Activated CD8-positive, alpha-beta memory T cell treated with anti-CD3 and anti-CD28 coated beads, Interleukin-2, amount 50 U/mL, for 48 hours (primary cell): ENCODE measurements around the gene DRAM2.

Experiments used
- DNase-seq: peaks from one replicate; pipeline ENCODE4 v3.0.0-alpha.2; 2020

The DRAM2 gene

DNA sequence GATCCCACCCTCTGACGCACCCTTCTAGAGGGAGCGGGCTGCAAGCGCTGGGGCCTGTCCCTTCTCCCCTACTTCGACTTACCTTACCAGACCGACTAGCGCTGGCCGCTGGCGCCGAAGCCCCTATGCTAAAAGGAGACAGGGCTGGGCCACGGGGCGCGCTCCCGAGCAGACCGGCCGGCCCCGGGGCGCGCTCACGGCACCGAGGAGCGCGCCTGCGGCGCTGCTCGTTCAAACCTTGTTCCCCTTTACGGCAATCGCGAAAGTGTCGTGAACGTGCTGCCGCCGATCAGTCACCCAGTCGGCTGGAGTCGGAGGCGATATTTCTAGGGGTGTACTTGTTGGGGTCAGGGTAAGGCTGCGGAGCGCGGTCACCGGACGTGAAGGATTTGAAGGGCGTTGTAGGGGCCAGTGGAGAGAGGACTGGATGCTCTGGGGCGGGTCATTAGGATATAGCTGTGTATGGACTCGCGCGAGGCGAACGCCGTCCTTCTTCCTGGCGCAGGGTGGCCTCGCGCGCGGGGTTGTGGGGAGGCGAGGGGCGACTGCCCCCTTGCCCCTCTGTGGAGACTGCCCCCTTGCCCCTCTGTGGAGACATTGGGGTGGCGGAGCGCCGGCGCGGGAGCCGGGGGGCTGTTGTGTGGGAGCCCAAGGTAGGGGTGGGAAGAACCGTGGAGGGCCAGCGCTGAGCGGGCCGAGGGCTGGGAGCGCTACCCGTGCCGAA is at the start of gene DRAM2, which contains the start of gene CEPT1:
TSS of gene DRAM2 (minus strand) at position 138 of the 724 bp plus-strand sequence. CDS start 8,539 bp downstream, outside the sequence.
TSS of gene CEPT1 (plus strand) at position 268 of the 724 bp plus-strand sequence. CDS start 7,492 bp downstream, outside the sequence.
- DNase-seq: peak; percentile 93

DNA sequence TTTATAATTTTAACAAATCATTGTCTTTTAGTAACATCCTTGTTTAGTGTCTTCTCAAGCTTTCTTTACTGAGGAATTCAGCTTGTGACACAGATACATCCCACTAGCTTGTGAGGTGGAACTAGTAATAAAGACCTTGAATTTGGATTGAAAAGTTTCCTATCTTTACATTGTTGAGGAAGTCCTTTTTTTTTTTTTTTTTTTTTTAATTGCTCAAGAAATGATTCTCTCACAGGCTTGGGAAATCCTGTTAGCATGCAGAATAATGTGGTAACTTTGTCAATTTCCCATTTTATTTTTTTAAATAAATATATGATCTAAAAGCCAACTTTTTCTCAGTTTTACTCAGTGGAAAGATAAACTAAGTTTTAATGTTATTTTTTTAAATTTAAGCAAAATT is 44.8 kb upstream of the DRAM2 start:
- DNase-seq: no peak

DNA sequence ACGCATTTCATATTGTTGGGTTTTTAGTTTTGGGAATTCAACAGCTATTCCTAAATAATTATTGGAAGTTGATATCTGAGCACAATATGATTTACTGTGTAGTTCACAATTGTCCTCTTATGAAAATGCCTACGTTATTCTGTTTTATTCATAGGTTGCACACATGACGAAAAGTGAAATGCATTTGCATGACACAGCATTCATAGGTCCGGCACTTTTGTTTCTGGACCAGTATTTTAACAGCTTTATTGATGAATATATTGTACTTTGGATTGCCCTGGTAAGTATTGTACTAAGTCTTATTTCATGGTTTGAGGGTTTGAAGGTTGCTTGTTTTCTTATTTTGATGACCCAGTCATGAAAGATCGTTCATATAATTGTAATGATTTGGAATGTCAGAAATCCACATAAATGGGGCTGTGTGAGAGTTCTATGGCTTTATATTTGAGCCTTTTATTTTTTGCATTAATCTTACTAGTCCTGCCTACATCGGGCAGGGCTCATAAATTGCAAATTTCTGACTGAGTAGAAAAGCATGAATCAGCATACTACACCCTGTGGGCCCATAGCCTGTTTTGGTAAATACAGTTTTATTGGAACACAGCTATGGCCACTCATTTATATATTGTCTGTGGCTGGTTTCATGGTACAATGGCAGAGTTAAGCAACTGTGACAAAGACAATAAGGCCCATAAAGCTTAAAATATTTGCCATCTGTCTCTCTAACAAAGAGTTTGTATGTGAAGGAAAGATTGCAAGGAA is 43.6 kb upstream of the DRAM2 start:
- DNase-seq: no peak

DNA sequence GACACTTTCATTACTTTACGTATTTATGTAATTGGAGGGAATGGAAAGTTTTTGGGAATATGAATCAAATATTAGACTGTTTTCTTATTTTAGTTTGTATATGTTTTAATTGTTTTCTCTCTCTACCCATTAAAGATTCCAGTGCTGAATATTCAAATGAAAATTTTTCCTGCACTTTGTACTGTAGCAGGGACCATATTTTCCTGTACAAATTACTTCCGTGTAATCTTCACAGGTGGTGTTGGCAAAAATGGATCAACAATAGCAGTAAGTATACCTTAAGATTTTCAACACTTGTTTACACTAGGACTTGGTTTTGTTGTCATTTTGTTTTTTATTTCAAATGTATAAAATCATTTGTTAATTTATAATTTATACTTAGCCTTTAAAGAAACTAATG is 42.2 kb upstream of the DRAM2 start:
- DNase-seq: no peak

DNA sequence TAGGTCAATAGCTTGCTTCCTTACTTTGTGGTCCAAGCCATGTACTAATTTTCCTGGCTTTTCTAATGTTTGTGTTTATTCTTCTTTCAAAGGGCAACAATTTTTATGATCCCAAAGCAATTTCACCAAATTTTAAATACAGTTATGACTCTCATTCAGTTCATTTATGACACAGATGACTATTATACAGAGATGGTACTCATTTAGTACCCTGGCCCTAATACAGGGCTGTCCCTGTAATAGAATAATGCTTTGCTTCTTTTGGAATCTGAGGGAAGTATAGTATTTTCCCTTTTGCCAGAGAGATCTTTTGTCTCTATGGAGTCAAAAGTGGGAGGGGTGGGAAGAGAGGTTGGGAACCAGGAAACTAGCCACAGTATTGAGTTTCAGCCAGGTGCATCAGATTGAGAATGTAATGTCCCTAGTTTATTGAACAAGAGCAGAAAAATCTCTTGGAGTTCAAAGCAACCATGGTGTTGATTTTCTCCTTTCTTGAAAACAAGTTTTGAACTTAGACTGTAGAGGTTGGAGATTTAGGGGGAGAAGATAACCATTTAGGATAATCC is 40.2 kb upstream of the DRAM2 start:
- DNase-seq: no peak

DNA sequence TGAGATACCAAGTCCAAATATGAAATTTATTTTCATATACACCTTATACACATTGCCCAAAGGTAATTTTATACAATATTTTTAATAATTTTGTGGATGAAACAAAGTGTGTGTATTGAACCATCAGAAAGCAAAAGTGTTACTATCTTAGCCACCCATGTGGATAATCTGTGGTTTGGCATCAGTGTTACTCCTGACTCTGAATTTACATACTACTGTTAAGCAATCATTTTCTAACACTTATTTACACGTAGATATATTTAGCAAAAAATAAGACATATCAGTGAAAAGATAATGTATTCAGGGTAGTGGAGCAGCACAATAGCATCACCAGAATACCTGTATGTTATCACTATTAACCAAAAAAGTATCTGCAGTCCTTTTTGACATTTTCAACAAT is 36.8 kb upstream of the DRAM2 start:
- DNase-seq: no peak

DNA sequence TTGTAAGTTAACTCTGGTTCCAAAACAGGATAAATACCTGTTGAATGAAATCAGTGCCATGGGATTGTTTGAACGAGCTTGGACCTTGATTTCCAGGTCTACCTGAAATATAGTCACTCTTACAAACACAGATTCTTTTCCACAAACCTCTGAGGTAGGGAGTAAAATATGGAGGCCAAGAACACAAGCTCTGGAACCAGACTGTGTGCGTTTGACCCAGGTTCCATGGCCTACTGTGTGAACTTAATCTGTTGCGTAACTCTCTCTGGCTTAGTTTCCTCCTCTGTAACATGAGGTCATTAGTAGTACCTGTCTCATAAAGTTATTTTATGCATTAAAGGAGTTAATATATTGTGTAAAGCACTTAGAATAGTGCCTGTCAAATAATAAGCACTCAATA is 35.5 kb upstream of the DRAM2 start:
- no peak for DNase-seq

DNA sequence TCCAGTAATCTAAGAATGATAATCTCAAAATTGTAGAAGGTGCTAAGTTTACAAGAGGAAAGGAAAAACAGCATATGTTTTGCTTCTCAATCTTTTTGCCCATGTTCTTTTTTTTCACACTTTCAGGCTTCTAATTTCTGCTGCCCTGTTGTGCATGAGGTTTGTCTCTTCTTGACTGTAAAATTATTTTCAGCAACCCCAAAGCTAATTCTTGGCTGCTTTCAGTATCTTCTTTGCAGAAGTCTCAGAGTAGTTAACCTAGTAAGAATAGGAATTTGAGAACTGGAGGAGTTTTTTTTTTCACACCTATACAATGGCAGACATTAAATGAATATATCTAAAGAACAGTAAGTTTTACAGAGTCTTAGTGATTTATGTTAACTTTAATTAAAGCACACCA is 34.2 kb upstream of the DRAM2 start:
- no peak for DNase-seq

DNA sequence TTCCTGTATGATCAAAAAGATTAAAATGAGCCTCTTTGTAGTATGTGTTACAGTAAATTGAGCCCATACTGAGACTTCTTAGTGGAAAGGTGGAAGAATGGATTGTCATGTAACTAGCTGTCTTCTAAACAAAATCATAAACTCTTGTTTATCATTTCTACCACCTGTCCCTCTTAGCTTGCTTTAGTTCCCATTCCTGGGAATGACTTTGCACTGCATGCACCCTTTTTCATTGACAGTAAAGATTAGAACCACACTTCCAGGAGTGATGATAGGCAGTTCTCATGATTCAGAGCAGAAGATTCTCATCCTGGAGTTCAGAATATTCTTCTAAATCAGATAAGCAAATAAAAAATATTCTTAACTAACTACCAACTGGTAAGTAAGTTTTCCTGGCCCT is 32.6 kb upstream of the DRAM2 start:
- no peak for DNase-seq

DNA sequence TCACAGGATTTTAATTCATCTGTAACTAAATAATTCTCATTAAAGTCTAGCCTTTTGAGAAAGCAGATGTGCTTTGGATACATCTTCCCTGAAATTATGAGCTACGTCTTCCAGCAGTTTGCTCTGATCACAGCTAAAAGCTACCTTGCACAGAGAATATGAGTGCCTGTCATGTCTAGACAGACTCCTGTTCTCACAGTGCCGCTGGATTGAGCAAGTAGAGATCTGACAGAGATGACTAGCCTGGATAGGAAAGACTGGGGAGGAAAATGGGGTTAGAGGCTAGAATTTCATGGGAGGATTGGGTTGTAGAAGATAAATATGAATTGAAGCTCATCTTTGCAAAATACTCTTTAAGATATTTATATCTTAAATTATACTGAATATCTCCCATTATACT is 24.3 kb upstream of the DRAM2 start:
- DNase-seq: no peak

DNA sequence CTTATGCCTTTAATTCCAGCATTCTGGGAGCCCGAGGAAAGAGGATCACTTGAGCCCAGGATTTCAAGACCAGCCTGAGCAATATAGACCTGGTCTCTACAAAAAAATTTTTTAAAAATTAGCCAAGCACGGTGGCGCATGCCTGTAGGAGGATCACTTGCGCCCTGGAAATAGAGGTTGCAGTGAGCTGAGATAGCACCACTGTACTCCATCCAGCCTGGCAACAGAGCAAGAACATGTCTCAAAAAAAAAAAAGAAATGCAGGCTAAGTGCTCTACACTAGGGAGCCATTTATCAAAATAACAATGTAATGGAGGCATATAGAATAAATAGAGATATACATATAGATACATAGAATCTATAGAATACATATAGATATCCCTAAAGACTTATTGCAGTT is 23.5 kb upstream of the DRAM2 start:
- DNase-seq: no peak

DNA sequence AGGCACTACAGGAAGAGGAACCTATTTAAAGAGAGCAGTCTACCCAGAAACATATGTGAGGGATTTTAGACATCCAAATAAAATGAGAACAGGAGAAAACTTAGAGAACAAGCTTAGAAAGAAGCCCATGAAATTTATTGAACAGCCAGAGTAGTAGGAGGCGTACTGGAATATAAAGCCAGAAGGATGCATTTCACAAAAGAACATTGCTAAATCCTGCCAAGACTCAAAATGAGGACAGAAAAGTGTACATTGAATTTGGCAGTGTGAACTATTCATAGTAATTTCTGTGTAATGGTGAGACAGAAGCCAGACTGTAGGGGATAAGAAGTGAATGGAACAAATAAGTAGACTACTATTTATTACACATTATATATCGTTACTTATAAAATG is 22.6 kb upstream of the DRAM2 start:
- DNase-seq: no peak

DNA sequence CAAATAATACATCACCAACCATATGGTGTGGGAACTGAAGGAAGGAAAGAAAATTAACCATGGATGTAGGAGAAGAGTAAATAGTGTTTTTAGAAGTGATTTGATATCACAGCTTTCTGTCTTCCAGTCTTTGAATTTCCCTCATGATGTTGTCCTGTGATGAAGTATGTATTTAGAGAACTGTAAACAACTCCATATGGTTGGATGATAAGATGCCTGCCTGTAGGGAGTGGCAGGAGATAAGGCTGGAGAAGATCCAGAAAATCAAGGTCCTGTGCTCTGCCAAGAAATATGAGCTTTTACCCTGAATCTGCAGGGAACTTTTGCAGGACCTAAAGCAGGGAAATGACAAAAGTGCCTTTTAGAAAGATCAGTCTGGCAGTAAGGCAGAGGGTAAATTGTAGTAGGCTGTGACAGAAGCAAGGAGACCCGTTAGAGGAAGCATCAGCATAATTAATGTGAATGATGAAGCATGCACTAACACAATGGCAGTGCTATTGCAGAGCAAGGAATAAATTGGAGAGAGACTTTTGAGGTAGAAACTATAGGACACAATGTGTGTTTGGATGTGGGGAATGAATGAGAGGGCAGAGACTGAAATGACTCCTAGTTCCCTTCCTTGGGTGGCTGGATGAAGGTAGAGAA is 22.1 kb upstream of the DRAM2 start:
- DNase-seq: no peak

DNA sequence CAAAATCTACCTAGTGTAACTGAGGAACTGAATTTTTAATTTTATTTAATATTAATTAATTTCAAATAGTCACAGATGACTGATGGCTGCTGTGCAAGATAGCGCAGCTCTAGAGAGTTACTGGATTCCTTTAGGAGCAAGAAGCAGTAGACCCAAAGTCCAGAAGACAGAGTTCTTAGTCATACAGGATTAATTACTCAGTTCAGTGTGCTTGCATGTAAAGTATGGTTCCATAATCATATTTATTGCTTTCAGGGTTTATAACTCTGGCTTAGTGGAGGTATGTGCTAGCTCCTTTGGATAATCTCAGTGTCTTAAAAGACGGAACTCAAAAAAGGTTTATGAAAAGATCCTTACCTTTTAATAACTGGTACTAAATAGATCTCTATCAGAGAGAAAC is 17.5 kb upstream of the DRAM2 start:
- DNase-seq: no peak

DNA sequence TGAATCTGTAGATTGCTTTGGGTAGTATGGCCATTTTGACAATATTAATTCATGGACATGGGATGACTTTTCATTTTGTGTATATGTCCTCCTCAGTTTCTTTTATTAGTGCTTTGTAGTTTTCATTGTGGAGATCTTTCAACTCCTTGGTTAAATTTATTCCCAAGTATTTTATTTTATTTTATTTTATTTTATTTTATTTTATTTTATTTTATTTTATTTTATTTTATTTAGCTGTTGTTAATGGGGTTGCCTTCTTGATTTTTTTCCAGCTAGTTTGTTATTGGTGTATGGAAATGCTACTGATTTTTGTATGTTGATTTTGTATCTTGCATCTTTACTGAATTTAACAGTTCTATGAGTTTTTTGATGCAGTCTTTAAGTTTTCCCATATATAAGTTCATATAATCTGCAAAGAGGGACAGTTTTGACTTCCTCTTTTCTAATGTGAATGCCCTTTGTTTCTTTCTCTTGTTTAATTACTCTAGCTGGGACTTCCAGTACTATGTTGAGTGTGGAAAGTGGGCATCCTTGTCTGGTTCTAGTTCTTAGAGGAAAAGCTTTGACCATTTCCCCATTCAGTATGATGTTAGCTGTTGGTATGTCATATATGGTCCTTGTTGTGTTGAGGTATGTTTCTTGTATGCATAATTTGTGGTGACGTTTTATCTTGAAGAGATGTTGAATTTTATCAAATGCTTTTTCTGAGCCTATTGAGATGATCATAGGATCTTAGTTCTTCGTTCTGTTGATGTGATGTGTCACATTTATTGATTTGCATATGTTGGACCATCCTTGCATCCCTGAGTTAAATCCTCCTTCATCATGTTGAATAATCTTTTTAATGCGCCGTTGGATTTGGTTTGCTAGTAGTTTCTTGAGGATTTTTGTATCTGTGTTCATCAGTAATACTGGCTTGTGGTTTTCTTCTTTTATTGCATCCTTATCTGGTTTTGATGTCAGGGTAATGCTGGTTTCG is 14.4 kb upstream of the DRAM2 start:
- no peak for DNase-seq

DNA sequence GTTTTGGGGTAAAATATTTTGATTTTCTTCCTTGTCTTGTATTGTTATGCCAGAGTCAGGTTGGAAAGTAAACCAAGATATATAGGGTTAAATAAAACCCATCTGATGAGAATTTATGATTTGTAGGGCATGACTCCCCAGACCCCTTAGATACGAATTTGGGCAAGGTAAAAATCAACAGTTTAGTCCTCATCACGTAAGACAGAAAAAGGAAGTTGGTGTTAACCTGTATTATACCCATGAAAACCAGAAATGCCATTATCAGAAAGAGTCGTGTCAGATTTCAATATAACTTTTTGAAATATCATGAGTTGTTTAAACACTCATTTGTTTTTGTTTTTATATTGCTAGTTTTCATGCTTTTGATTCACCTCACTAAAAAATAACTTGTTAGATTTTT is 11.9 kb upstream of the DRAM2 start:
- DNase-seq: no peak

DNA sequence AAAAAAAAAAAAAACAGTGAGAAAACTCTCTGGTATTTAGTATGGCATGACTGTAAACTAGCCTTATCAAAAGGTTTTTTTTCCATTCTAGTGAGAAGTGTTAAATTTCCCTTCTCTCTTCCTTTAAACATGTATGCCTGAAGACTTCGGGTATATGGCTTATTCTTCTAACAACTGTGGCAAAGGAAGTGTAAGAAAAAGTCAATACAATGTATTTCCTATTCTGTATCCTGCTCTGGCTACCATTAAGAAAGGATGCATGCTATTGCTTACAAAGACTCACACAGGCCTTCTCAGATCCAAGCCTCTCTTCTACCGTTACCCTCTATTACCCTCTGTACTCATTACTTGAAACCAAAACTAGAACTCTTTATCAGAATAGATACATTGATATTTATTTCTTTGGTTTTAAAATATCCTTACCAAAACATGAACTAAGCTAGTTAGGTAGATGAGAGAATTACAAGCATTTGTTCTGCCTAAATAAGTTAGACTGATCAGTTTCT is 8.5 kb upstream of the DRAM2 start:
- no peak for DNase-seq

DNA sequence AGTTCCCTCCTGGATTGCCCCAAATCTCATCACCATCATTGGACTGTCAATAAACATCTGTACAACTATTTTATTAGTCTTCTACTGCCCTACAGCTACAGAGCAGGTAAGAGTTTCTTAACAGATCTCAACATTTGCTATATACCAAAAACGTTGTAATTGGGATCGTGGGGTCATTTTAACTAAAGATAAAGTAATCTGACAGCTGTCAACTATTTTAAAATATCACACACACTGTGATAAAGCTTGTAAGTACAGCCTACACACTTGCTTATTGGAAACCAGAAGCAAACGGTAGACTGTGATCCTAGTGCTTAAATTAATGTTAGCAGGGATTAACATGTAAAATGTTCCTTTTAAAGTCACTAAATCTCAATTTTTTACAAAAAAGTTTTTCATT is 8.1 kb upstream of the DRAM2 start:
- DNase-seq: no peak

DNA sequence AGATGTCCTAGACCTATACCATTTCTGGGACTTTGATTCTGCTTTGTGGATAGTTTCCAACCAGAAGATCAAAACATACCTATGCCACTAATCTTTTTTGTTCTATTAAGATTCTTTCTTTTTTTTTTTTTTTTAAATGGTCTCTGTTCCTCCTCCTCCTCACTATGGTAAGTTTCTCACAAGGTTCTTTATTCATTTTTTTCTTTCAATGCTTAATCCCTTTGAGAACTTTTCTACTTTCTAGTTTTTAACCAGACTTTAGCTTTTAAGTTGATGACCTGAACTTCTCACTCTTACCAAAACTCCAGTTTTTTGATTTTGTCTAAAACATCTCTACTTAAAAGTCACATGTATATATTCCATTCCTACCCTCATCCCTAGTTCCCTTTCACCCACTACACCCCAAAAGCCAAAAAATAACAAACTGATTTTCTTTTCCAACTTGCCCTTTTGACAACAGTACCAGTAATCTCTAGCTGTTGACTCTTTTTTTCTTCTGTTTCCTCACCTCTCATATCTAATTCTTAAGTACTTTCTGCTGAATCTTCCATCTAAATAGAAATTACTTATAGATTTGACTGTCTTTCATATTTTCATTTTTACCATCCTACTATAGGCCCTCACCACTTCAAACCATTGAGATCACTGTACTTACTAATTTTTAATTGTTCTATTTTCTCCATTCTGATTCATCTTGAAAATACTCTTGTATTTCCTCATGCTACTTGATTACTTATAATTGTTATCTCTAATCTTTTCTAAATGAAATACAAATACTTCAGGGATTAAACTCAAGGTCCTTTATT is 6.3 kb upstream of the DRAM2 start:
- no peak for DNase-seq

DNA sequence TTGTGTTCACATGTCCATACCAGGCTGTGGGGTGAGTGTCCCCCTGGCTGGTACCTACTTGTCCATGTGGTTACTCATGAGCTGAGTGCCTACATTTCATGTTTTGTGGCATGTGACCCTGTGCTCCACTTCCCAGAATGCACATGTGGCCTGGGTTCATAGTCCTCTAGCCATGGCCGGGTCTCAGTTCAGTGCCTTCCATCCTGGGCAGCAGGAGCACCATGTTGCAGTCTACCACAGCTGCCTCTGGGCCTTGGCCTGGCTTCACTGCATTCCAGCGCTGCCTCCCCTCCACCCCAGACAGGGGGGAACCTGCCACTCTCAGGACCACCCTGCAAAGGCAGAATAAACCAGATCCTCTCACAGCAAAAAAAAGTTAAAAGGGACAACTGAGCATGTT is 5.6 kb upstream of the DRAM2 start:
- no peak for DNase-seq

DNA sequence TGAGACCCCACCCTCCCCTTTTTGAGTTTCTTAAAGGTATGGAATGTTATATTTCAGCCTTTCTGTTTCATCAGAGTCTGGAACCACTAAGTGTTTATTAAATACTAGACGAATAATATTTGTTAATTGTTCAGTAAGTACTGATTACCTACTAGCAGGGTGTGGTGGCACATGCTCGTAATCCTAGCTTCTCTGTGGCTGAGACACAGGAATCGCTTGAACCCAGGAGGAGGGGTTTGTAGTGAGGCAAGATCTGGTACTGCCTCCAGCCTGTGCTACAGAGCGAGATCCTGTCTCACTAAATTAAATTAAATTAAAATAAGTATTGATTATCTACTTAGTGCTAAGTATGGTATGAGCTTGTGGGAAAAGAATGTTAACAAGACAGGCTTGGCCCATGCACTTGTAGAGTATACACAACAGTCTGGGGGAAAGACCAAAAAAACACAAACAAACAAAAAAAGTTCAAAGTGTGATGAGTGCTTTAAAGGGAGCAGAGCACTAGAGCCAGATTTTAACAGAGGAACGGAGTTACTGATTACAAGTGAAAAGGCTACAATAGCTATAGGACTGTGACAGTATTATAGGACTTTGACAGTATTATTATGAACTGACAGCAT is 2.6 kb upstream of the DRAM2 start:
- DNase-seq: no peak
